Measurements from ENCODE around the gene SLC16A7.
"Not testable (repeated sequence)": the region's sequence is repeated elsewhere in the genome, so short reads cannot be mapped to it uniquely, and the experiment has no call there.

Gene SLC16A7

GRCh38 chr12:59595883-59596540, at the start of gene SLC16A7:
Gene SLC16A7 (plus strand): TSS chr12:59596029. CDS start chr12:59704802, 108,773 bp downstream.
- peak; percentile 89 for DNase-seq

- no peak for DNase-seq
These were observed 46.9 kb upstream of the SLC16A7 start for GRCh38 chr12:59548930-59549329.

- DNase-seq = no peak
These were observed 36.1 kb upstream of the SLC16A7 start for GRCh38 chr12:59559696-59560095.

- no peak for DNase-seq
These were observed 25.7 kb upstream of the SLC16A7 start for GRCh38 chr12:59570145-59570544.

- no peak for DNase-seq
These were observed 21.4 kb upstream of the SLC16A7 start for GRCh38 chr12:59574406-59574805.

- DNase-seq = no peak
These were observed 20.0 kb upstream of the SLC16A7 start for GRCh38 chr12:59575826-59576225.

- no peak for DNase-seq
These were observed 17.6 kb upstream of the SLC16A7 start for GRCh38 chr12:59578254-59578653.

GRCh38 chr12:59579631-59580030, 16.2 kb upstream of the SLC16A7 start:
- no peak for DNase-seq

GRCh38 chr12:59580050-59580449, 15.8 kb upstream of the SLC16A7 start:
- DNase-seq = no peak

GRCh38 chr12:59583003-59583712, 12.7 kb upstream of the SLC16A7 start:
- DNase-seq = no peak

GRCh38 chr12:59587710-59588109, 8.1 kb upstream of the SLC16A7 start:
- no peak for DNase-seq

- DNase-seq = no peak
These were observed 2.1 kb upstream of the SLC16A7 start for GRCh38 chr12:59593761-59594160.

GRCh38 chr12:59594943-59595500, 807 bp upstream of the SLC16A7 start:
- no peak for DNase-seq

- DNase-seq = no peak
These were observed 305 bp upstream of the SLC16A7 start for GRCh38 chr12:59595565-59595882.

GRCh38 chr12:59597385-59597781, 1.6 kb downstream of the SLC16A7 start:
- peak; percentile 65 for DNase-seq

GRCh38 chr12:59600171-59600570, 4.3 kb downstream of the SLC16A7 start:
- DNase-seq = no peak

- no peak for DNase-seq
These were observed 7.9 kb downstream of the SLC16A7 start for GRCh38 chr12:59603754-59604153.

- not testable (repeated sequence) for DNase-seq
These were observed 17.1 kb downstream of the SLC16A7 start for GRCh38 chr12:59612823-59613434.

- DNase-seq = no peak
These were observed 19.8 kb downstream of the SLC16A7 start for GRCh38 chr12:59615392-59616165.

- no peak for DNase-seq
These were observed 23.8 kb downstream of the SLC16A7 start for GRCh38 chr12:59619461-59620240.

GRCh38 chr12:59620326-59620725, 24.5 kb downstream of the SLC16A7 start:
- DNase-seq = no peak

- no peak for DNase-seq
These were observed 29.1 kb downstream of the SLC16A7 start for GRCh38 chr12:59624732-59625460.

Measured in stimulated activated naive CD4-positive, alpha-beta T cell treated with Interleukin-2 at 50 U/mL for 16 hours (primary cell).